OCI-M1 (cell line): ENCODE data around the gene KLF6.

Experiments used
- DNase-seq: peaks from one replicate; lab custom pipeline; 2025; lab: John Stamatoyannopoulos, UW

The KLF6 gene

GRCh38 chr10:3784510-3785250 is at the start of gene KLF6:
Gene KLF6, minus strand, starts transcription at chr10:3785209. Its CDS starts 195 bp downstream, at chr10:3785014.
- DNase-seq, result peak; percentile 63

- no peak for DNase-seq
These were observed 49.4 kb upstream of the KLF6 start for GRCh38 chr10:3834404-3834803.

GRCh38 chr10:3833046-3833445 is 48.0 kb upstream of the KLF6 start:
- no peak for DNase-seq

- DNase-seq, result no peak
These were observed 47.2 kb upstream of the KLF6 start for GRCh38 chr10:3832022-3832786.

- no peak for DNase-seq
These were observed 46.6 kb upstream of the KLF6 start for GRCh38 chr10:3831608-3832007.

- DNase-seq, result no peak
These were observed 45.9 kb upstream of the KLF6 start for GRCh38 chr10:3830946-3831345.

- peak; percentile 61 for DNase-seq
These were observed 44.4 kb upstream of the KLF6 start for GRCh38 chr10:3829156-3830050.

- DNase-seq, result peak; percentile 92
These were observed 43.6 kb upstream of the KLF6 start for GRCh38 chr10:3828404-3829155.

GRCh38 chr10:3827768-3828403 is 42.9 kb upstream of the KLF6 start:
- no peak for DNase-seq

GRCh38 chr10:3827266-3827665 is 42.3 kb upstream of the KLF6 start:
- no peak for DNase-seq

- DNase-seq, result no peak
These were observed 40.9 kb upstream of the KLF6 start for GRCh38 chr10:3825862-3826351.

- peak; percentile 44 for DNase-seq
These were observed 40.2 kb upstream of the KLF6 start for GRCh38 chr10:3825244-3825643.

GRCh38 chr10:3822541-3823330 is 37.7 kb upstream of the KLF6 start:
- DNase-seq, result no peak

GRCh38 chr10:3820255-3820654 is 35.2 kb upstream of the KLF6 start:
- no peak for DNase-seq

- no peak for DNase-seq
These were observed 32.0 kb upstream of the KLF6 start for GRCh38 chr10:3816995-3817394.

GRCh38 chr10:3814838-3815220 is 29.8 kb upstream of the KLF6 start:
- no peak for DNase-seq

GRCh38 chr10:3813986-3814837 is 29.2 kb upstream of the KLF6 start:
- no peak for DNase-seq

GRCh38 chr10:3813267-3813666 is 28.3 kb upstream of the KLF6 start:
- DNase-seq, result no peak

GRCh38 chr10:3812141-3812540 is 27.1 kb upstream of the KLF6 start:
- no peak for DNase-seq
